HepG2 (cell line): Measurements from ENCODE around the gene WARS2. TPM values are rescaled to one million over a fixed set of nuclear protein-coding genes. Genes with fewer than 3 reads are reported as not detected.

ENCODE experiments used
- ATAC-seq: fragments of 200-7000 bp; cut with Tn5 transposase; 3 replicates; pipeline ENCODE4 v1.9.1; 2020; ENCODE audit warnings: mild to moderate bottlenecking, moderate library complexity
- BruUV-seq: library from RNA; stranded (reverse); fragments of 400-500 nt; replicated peaks from 2 replicates; lab custom pipeline; 2021; lab: Mats Ljungman, UMichigan
- CTCF ChIA-PET: fragments of 300-600 bp; formaldehyde crosslinking; extraction: SDS; loops from one replicate; lab custom pipeline; 2021; ENCODE audit warnings: low total read pairs, inconsistent platforms, low intra/inter-chr PET ratio; lab: Yijun Ruan, JAX
- POLR2A ChIA-PET: fragments of 350-600 bp; sonication (Branson Sonifier 250); formaldehyde crosslinking; loops from one replicate; lab custom pipeline; 2020; ENCODE audit warnings: antibody characterized with exemption, inconsistent platforms; lab: Yijun Ruan, JAX
- DNase-seq: peaks from one replicate; pipeline ENCODE4 v3.0.0-alpha.2; 2015; ENCODE audit warnings: low spot score
- FAIRE-seq: peaks from 3 replicates; lab custom pipeline; 2011; peaks lifted over from hg19 to GRCh38; lab: Jason Lieb, UNC
- H2AFZ ChIP-seq: one replicate; pipeline ENCODE4 v1.6.1; 2011; ENCODE audit warnings: low read length, inconsistent platforms
- H3K27ac ChIP-seq: fragments of 300-600 bp; 3 replicates; pipeline ENCODE4 v1.8.0; 2011; ENCODE audit warnings: mixed run types, mild to moderate bottlenecking, mixed read lengths, low read length, inconsistent platforms; ENCODE audit not compliant: insufficient read depth; ENCODE audit errors: extremely low read length
- H3K27me3 ChIP-seq, 2 experiments: fragments of 200-600 bp in 1 of 2; 2 replicates in 1 of 2; 3 replicates in 1 of 2; pipeline versions ENCODE4 v1.6.0 to v1.8.0; 2011; ENCODE audit warnings: low read length in 2 of 2, mild to moderate bottlenecking in 2 of 2, moderate library complexity in 2 of 2, inconsistent platforms in 1 of 2; ENCODE audit not compliant: insufficient read depth in 2 of 2, control insufficient read depth in 1 of 2
- H3K36me3 ChIP-seq, 2 experiments: fragments of 200-600 bp in 1 of 2; replicated peaks in 1 of 2; 2 replicates in 1 of 2; 3 replicates in 1 of 2; pipeline versions ENCODE4 v1.5.1 to v1.8.0; 2011; ENCODE audit warnings: low read length in 2 of 2, inconsistent platforms in 1 of 2; ENCODE audit not compliant: insufficient read depth in 2 of 2, control insufficient read depth in 1 of 2
- H3K4me1 ChIP-seq: 2 replicates; pipeline ENCODE4 v1.5.1; 2012; ENCODE audit warnings: low read length, inconsistent platforms; ENCODE audit not compliant: insufficient read depth
- H3K4me2 ChIP-seq: 2 replicates; pipeline ENCODE4 v1.6.0; 2011; ENCODE audit warnings: low read depth, low read length, inconsistent platforms
- H3K4me3 ChIP-seq, 3 experiments: fragments of 200-600 bp in 1 of 3; sonication (generic), shearing (Covaris generic) in 1 of 3; replicated peaks in 1 of 3; 2 replicates each; pipeline ENCODE4 v1.5.1; 2011 to 2016; ENCODE audit warnings: low read length in 3 of 3, inconsistent platforms in 2 of 3, low read depth in 2 of 3, mild to moderate bottlenecking in 2 of 3, control low read depth in 1 of 3, mixed read lengths in 1 of 3; ENCODE audit not compliant: insufficient read depth in 1 of 3
- H3K79me2 ChIP-seq: one replicate; pipeline ENCODE4 v1.6.1; 2011; ENCODE audit warnings: low read length, inconsistent platforms; ENCODE audit not compliant: insufficient read depth
- H3K9ac ChIP-seq: 2 replicates; pipeline ENCODE4 v1.6.0; 2011; ENCODE audit warnings: mild to moderate bottlenecking, low read depth, low read length, inconsistent platforms; ENCODE audit not compliant: insufficient read depth
- H3K9me3 ChIP-seq: 2 replicates; pipeline ENCODE4 v1.5.1; 2012; ENCODE audit warnings: mild to moderate bottlenecking, low read length
- H4K20me1 ChIP-seq: 2 replicates; pipeline ENCODE4 v1.6.0; 2011; ENCODE audit warnings: inconsistent platforms, mild to moderate bottlenecking, low read length, moderate library complexity; ENCODE audit not compliant: insufficient read depth
- KDM5B ChIP-seq: sonication (generic); formaldehyde crosslinking; IDR thresholded peaks from 2 replicates; pipeline ENCODE4 v1.4.0; 2020; ENCODE audit warnings: missing genetic modification reagents, mild to moderate bottlenecking, borderline replicate concordance
- MBD4 ChIP-seq: IDR thresholded peaks from 2 replicates; pipeline ENCODE4 v1.6.1; 2012; ENCODE audit warnings: low read length, inconsistent platforms, borderline replicate concordance
- RORA ChIP-seq: sonication (generic); formaldehyde crosslinking; IDR thresholded peaks from 2 replicates; pipeline ENCODE4 v1.5.0; 2020; ENCODE audit warnings: mild to moderate bottlenecking, missing genetic modification reagents, moderate library complexity
- SAFB2 ChIP-seq: sonication (generic); formaldehyde crosslinking; IDR thresholded peaks from 2 replicates; pipeline ENCODE4 v1.5.1; 2020; ENCODE audit warnings: missing genetic modification reagents, low read depth, mild to moderate bottlenecking, borderline replicate concordance
- SATB2 ChIP-seq: sonication (generic); formaldehyde crosslinking; IDR thresholded peaks from 2 replicates; pipeline ENCODE4 v1.5.0; 2020; ENCODE audit warnings: missing genetic modification reagents
- SOX5 ChIP-seq: IDR thresholded peaks from 2 replicates; pipeline ENCODE4 v1.6.1; 2016; ENCODE audit warnings: borderline replicate concordance
- ZFX ChIP-seq: sonication (generic); formaldehyde crosslinking; IDR thresholded peaks from 2 replicates; pipeline ENCODE4 v1.4.0; 2020; ENCODE audit warnings: mild to moderate bottlenecking, low read depth, missing genetic modification reagents, moderate library complexity
- ZNF556 ChIP-seq: sonication (generic); formaldehyde crosslinking; IDR thresholded peaks from 2 replicates; pipeline ENCODE4 v1.4.0; 2020; ENCODE audit warnings: mild to moderate bottlenecking, missing genetic modification reagents, borderline replicate concordance
- ZNF562 ChIP-seq: sonication (generic); formaldehyde crosslinking; IDR thresholded peaks from 2 replicates; pipeline ENCODE4 v1.8.0; 2022; ENCODE audit warnings: missing genetic modification reagents, borderline replicate concordance
- WGBS: methylation state at CpG from one replicate; pipeline ENCODE4 v1.1.6; 2017; ENCODE audit warnings: low lambda C conversion rate; 5-methylcytosine and 5-hydroxymethylcytosine counted together
- in situ Hi-C: cut with HindIII; loops from 2 replicates; pipeline ENCODE4 v1.10.0; 2017; ENCODE audit warnings: low pct_unique_long_range_greater_than_20kb; ENCODE audit not compliant: extremely low pct_ligation_motif_present
- intact Hi-C: fragments of 100-400 bp; cut with micrococcal nuclease; formaldehyde crosslinking; loops from one replicate; pipeline ENCODE4 v1.10.0; 2022; ENCODE audit not compliant: unreplicated experiment
- polyA plus RNA-seq, 8 experiments: library from polyadenylated mRNA; depleted of rRNA in 3 of 8; stranded (reverse) in 7 of 8; unstranded in 1 of 8; fragments of >200 nt; fragmentation: Illumina TruSeq in 4 of 8; extraction: Trizol in 4 of 8; gene quantifications; 2 replicates each; pipeline versions ENCODE4 v1.2.1 to v1.2.3, GENCODE V29; 2011 to 2016; ENCODE audit warnings: low read depth in 4 of 8, missing spikeins in 1 of 8, mixed read lengths in 1 of 8; ENCODE audit not compliant: insufficient read depth in 1 of 8
- total RNA-seq, 5 experiments: library from RNA; depleted of rRNA; stranded (reverse); fragments of >200 nt; fragmentation: Illumina TruSeq; extraction: Trizol; gene quantifications; 2 replicates each; pipeline ENCODE4 v1.2.3, GENCODE V29; 2016; ENCODE audit warnings: low read depth in 1 of 5
- TF ChIP-seq, protein P1 (sequence below): IDR thresholded peaks from 2 replicates; pipeline ENCODE4 v1.6.1; 2016; ENCODE audit warnings: low read depth, borderline replicate concordance
- TF ChIP-seq, protein P2 (sequence below): sonication (generic); formaldehyde crosslinking; IDR thresholded peaks from 2 replicates; pipeline ENCODE4 v1.5.0; 2020; ENCODE audit warnings: mild to moderate bottlenecking, missing genetic modification reagents
- TF ChIP-seq, protein P3 (sequence below): sonication (generic); formaldehyde crosslinking; IDR thresholded peaks from 2 replicates; pipeline ENCODE4 v1.4.0; 2020; ENCODE audit warnings: low read depth, mild to moderate bottlenecking, missing genetic modification reagents

The WARS2 gene
- total and polyA plus RNA-seq, 2 of the 13 experiments (the other 11 are each of a cell fraction or from before 2014, with no cell fraction given), result 12.4 to 18.8 TPM

DNA sequence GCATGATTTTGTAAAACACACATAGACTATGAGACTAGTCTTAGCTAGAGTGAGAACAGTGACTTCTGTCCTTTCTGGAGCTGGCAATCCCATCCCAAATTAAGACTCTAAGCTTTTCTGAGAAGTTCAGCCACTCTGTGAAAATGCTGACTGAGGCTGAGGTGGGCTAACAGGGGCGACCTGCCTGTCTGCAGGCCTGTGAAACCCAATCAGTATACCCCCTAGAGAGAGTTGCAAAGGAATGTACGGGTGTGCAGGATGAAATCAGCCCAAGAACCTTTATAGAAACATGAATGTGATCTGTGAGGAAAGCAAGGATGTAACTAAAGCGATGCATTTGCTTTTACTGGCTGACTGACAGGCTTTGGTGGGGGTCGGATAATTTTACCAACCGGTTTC is 136.3 kb downstream of the WARS2 start (continued):
- TF ChIP-seq SATB2 (CRISPR knock-in tag) (no peak), RORA (CRISPR knock-in tag) (no peak), ZNF556 (no peak)
- TF ChIP-seq, protein P1, sequence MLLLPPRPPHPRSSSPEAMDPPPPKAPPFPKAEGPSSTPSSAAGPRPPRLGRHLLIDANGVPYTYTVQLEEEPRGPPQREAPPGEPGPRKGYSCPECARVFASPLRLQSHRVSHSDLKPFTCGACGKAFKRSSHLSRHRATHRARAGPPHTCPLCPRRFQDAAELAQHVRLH, result no peak

DNA sequence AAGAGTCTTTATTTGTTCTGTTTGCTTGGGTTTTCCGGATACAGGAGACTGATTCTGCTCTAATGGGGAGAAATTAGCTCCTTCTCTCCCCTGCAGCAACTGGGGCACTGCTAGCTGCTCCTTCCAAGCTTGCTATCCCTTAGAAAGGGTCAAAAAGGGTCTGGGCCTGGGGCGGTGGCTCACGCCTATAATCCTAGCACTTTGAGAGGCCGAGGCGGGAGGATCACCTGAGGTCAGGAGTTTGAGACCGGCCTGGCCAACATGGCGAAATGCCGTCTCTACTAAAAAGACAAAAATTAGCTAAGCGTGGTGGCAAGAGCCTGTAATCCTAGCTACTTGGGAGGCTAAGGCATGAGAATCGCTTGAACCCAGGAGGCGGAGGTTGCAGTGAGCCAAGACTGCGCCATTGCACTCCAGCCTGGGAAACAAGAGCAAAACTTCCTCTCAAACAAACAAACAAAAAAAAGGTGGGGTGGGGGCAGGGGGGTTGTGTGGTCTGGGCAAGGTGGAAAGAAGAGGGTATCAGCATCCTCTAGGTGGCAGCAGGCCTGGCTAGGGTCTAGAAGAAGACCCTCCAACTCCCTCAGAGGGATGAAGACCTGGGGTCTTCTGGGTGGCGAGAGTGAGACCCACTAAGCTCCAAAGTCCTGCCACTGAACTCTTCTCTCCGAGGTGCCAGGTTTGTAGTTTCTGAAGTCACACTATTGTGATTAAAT is 136.9 kb downstream of the WARS2 start:
- Histone ChIP-seq H3K4me3 (no peak overlapping the region), H3K27me3 (no peaks in the 10 kb centered on the region), H3K27ac (no peak overlapping the region), H3K36me3 (no peaks in the 10 kb centered on the region), H3K79me2 (no peaks in the 10 kb centered on the region), H3K4me2 (no peak overlapping the region), H2AFZ (no peak overlapping the region), H3K9me3 (no peaks in the 10 kb centered on the region; the same call in 1 of the 2 replicates), H4K20me1 (no peaks in the 10 kb centered on the region), H3K9ac (no peak overlapping the region), H3K4me1 (no peaks in the 10 kb centered on the region)
- ATAC-seq (no peak), DNase-seq (no peak), FAIRE-seq (no peak)
- TF ChIP-seq SOX5 (CRISPR knock-in tag) (no peak), KDM5B (CRISPR knock-in tag) (no peak), ZFX (CRISPR knock-in tag) (no peak), ZNF562 (no peak), MBD4 (no peak), SAFB2 (CRISPR knock-in tag) (no peak)
- TF ChIP-seq, protein P2, sequence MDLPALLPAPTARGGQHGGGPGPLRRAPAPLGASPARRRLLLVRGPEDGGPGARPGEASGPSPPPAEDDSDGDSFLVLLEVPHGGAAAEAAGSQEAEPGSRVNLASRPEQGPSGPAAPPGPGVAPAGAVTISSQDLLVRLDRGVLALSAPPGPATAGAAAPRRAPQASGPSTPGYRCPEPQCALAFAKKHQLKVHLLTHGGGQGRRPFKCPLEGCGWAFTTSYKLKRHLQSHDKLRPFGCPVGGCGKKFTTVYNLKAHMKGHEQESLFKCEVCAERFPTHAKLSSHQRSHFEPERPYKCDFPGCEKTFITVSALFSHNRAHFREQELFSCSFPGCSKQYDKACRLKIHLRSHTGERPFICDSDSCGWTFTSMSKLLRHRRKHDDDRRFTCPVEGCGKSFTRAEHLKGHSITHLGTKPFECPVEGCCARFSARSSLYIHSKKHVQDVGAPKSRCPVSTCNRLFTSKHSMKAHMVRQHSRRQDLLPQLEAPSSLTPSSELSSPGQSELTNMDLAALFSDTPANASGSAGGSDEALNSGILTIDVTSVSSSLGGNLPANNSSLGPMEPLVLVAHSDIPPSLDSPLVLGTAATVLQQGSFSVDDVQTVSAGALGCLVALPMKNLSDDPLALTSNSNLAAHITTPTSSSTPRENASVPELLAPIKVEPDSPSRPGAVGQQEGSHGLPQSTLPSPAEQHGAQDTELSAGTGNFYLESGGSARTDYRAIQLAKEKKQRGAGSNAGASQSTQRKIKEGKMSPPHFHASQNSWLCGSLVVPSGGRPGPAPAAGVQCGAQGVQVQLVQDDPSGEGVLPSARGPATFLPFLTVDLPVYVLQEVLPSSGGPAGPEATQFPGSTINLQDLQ (CRISPR knock-in tag), result no peak
- TF ChIP-seq, protein P3, sequence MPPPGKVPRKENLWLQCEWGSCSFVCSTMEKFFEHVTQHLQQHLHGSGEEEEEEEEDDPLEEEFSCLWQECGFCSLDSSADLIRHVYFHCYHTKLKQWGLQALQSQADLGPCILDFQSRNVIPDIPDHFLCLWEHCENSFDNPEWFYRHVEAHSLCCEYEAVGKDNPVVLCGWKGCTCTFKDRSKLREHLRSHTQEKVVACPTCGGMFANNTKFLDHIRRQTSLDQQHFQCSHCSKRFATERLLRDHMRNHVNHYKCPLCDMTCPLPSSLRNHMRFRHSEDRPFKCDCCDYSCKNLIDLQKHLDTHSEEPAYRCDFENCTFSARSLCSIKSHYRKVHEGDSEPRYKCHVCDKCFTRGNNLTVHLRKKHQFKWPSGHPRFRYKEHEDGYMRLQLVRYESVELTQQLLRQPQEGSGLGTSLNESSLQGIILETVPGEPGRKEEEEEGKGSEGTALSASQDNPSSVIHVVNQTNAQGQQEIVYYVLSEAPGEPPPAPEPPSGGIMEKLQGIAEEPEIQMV (CRISPR knock-in tag), result no peak
- CTCF ChIA-PET, result no interaction called here
- 94% methylated on average over 14 of the region's 14 CpGs for WGBS
- in situ Hi-C loops (loop anchor here (25.0 kb wide), 2 partner anchors 441 to 841 kb away; no protein-coding TSS in a partner anchor), intact Hi-C loops (no loop called here)
- POLR2A ChIA-PET, result no interaction called here
- no TSS peak for BruUV-seq
